GM21825 (cell line): ENCODE results near the gene NCKAP5.

Source experiments
- ATAC-seq: cut with Tn5 transposase; IDR thresholded peaks from one replicate; pipeline ENCODE4 v1.9.1; 2021; ENCODE audit warnings: mild to moderate bottlenecking, moderate library complexity; ENCODE audit not compliant: unreplicated experiment

Gene NCKAP5

DNA sequence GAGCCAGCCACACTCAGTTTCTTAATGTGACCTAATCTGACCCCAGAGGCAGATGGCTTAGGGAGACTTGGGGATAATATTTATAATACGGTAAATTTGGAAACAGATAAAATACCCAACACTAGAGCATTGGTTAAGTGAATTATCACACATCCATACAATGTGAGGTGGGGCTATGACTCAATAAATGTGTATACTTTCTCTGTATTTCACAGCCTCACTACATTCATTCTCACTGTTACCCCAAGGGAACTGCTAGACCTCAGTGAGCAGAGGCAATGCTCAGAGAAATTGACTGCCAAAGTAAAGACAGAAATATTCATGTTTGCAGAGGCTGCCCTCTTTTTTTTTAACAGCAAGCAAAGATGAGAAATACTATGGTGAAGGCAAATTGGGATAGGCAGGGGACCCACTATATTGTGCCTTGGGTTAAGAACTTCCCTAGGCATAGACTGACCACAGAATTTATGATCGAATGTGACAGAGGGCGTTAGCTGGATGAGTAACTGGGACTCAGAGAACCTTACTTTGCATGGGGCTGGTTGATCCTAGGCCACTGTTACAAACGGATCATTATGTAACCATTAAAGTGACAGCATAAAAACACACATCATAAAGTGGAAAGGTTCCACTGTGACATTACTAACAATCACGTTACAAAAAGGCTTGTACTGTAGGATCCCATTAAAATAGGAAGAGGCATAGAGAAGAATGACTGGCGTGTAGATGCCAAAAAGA lies 652.3 kb downstream of the NCKAP5 start:
- no peak for ATAC-seq

DNA sequence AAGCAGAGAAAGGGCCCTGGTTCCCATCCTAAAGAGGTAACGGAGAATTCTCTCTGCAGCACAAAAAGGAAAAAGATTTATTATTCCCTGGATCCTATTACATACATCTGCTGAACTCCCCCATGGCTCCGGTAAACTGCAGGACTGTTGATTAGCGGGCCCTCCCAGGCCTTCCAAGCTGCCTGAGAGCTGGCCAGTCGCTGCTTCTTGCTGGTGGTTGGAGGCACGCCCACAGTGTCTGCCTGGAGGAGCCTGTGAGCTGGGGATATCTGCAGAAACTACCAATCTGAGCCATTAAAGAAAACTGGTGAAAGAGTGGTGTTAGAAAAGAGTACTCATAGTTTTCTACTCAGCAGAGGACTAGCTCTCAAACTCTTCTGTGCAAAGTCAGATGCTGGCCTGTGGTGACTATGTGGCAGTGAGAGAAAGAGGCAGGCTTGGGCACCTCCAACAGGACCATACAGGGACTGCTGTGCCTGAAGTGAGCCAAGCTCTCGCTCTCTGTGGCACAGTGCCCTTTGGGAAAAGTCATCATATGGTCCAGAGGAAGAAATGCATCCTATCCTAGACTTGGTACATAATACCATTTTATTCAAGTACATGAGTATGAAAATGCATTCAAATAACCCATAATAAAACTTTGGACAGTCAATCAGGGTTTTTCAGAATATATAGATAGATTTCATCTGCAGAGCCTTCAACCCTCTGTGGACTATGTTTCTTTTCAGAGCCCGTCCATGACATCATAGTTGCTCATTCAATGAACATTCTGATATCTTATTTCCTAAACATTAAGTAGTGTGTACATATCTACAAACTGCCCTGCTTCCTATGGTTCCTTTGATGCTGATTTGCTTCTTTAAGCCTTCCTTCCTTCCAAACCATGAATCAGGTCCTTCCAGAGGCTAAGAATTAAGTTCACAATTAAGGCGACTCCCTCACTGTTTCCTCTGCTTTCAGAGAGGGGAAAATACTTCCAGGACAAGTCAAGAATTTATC lies 656.2 kb downstream of the NCKAP5 start:
- ATAC-seq, result no peak

GRCh38 chr2:132910432-132910831 lies 657.8 kb downstream of the NCKAP5 start:
- ATAC-seq, result no peak

DNA sequence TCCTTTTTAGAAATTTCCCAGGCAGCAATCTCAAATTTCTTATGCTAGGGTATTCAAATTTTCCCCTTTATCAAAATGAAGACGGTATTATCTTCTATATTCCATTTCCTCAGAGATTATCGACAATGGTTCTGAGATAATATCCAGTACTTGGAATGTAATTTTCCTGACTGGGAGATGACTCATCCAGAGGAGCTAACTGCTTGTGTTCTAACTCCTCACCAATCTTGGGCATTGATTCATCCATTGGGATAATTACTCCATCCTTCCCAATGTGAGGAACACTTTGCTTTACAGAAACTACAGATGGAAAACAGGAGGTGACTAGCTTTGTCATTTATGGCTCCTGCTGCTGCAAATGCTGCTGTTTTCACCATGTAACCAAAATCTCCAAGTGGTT lies 658.8 kb downstream of the NCKAP5 start:
- ATAC-seq, result no peak

DNA sequence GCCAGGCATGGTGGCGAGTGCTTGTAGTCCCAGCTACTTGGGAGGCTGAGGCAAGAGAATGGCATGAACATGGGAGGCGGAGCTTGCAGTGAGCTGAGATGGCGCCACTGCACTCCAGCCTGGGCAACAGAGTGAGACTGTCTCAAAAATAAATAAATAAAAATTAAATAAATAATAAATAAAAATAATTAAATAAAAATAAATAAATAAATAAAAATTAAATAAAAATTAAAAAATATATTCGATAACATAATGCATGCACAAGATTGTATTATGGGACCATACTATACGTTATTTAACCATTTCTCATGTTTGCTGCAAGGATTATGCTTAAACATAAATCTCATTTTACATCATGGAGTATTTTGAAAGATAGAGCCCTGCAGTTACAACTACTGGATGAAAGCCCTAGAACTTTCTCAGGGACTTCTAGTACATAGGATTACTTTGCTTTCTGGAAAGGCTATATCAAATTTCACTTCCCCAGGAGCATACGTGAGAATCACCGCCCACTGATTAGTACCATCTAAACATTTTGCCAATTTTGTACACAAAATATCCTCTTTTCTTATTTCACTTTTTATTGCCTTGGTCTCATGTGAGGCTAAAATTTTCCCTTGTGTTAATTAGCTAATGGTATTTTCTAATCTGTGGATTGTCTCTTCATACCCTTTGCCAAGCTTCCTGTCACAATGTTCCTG lies 664.0 kb downstream of the NCKAP5 start:
- no peak for ATAC-seq

DNA sequence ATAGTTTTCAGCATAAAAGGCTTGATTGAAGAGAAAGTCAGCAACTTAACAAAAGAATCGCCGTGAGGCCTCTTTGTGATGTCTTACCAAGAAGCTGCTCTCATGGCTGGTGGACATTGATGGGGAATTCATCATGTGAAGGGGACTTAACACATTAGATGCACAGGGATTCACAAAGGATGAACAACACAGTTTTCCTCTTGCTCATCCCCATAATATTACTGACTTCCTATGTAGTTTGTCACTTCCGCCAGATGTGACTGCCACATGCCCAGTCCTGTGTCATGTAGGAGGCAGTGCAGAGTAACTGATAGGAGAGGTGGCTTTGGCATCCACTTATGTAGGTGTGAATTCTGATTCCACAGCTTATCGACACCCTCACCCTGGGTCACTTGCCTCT lies 665.6 kb downstream of the NCKAP5 start:
- ATAC-seq, result no peak

DNA sequence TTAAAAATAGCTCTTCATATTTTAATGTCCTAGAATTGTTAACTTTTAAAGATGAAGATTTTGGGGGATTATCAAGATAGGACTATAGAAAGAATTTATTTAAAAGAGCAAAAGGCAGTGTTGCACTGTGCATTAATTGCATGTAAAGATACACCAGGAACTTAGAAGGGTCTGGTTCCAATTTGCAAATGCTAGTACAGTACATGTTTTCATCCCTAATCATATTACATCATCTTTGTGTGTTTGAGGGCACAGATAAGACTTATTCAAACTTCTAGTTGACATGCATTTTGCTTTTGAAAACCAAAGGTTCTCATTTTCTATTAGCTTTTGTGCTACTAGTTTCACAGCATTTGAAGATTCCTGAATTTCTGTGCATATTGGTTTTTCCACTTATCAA lies 666.6 kb downstream of the NCKAP5 start:
- no peak for ATAC-seq

GRCh38 chr2:132897111-132897510 lies 671.2 kb downstream of the NCKAP5 start:
- no peak for ATAC-seq

- no peak for ATAC-seq
Observed at GRCh38 chr2:132896073-132896472, 672.2 kb downstream of the NCKAP5 start.

- no peak for ATAC-seq
Observed at GRCh38 chr2:132891498-132891897, 676.8 kb downstream of the NCKAP5 start.

DNA sequence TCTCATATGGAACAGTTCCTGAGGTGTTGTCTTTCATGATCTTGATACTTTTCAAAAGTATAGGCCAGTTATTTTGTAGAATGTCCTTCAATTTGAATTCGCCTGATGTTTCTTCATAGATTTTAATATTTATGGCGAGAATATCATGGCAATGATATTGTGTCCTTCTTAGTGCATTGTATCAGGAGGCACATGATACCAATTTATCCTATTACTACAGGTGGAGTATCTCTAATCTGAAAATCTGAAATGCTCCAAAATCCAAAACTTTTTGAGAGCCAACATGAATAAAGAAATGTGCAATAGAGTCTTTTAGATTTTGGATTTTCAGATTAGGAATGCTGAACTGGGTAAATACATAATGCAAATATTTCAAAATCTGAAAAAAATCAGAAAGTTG lies 681.7 kb downstream of the NCKAP5 start:
- no peak for ATAC-seq

GRCh38 chr2:132884705-132885104 lies 683.6 kb downstream of the NCKAP5 start:
- no peak for ATAC-seq

DNA sequence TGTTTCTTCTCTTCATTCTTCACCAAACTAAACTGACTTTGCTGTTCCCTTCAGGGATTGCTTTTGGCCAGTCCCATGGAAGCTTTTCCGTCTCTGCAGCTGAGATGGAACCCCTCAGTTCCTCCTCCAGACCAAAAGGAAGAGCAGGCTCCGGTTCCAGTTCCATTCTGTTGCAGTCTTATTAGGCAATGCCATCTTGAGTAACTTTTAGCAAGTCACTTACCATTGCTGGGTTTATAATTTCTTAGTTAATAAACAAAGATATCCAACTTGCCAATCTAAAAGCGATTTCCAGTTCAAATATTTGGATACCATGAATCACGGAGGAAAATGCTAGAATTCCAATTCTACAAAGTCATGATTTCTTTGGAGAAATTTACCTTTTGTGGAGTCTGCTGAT lies 684.0 kb downstream of the NCKAP5 start:
- no peak for ATAC-seq

DNA sequence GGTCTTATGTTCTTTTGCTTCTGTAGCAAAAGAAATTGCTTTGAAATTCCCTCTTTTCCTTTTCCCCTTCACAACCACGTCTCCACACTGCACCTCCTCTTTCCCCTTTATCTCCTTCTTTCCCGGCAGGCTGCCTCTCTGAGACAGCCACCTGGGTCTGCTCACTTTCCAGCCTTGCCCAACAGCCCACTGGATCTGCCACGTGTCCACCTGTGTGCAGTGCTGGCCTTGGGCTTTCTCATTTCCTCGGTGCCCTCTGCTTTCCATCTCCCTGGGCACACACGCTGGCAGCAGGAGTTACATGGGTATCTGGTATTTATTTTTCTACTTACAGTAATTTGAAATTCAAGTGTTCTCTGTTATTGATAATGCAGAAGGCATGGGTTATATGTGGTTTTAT lies 684.8 kb downstream of the NCKAP5 start:
- ATAC-seq, result no peak

DNA sequence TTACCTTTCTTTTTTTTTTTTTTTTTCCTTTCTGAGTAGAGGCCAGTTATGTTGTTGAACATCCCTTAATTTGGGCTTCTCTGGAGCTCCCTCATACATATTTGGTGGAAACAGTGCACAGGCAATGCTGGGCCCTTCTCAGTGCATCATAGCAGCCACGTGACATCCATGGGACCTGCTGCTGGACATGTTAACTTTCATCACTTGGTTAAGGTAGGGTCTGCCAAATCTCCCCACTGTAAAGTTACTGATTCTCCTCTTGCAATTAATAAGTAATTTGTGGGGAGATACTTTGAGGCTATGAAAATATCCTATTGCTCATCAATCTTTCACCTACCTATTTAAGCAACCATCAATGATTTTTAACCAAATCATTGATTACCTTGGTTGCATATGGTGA lies 686.7 kb downstream of the NCKAP5 start:
- no peak for ATAC-seq

GRCh38 chr2:132877923-132878322 lies 690.3 kb downstream of the NCKAP5 start:
- no peak for ATAC-seq

- ATAC-seq, result no peak
Observed at GRCh38 chr2:132876745-132877391, 691.4 kb downstream of the NCKAP5 start.

DNA sequence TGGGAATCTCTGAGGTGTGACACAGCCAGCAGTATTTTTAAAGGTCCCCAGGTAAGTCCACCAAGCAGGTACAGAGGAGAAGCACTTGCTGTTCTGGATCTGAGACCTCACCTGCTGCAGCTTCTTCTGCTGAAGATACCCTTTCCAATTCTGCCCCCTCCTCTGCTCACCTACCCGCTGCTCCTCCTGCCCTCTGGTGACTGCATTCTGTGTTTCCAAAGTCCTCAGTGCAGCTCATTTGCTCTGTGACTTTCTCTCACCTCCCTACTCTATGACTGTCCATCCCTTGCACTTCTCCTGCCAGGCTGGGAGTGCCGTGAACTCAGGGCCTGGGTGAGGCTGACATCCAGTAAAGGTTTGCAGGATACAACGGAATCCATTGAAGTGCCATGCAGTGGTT lies 693.1 kb downstream of the NCKAP5 start:
- ATAC-seq, result no peak

GRCh38 chr2:132873738-132874137 lies 694.5 kb downstream of the NCKAP5 start:
- ATAC-seq, result no peak

- no peak for ATAC-seq
Observed at GRCh38 chr2:132871831-132872230, 696.4 kb downstream of the NCKAP5 start.

GRCh38 chr2:132863961-132864360 lies 704.3 kb downstream of the NCKAP5 start:
- ATAC-seq, result no peak
